Endothelial cell (in vitro differentiated cells): ENCODE results near the gene TMEM52. TPM values are rescaled to one million over a fixed set of nuclear protein-coding genes. Genes with fewer than 3 reads are reported as not detected.

Experiments used
- DNase-seq: peaks from one replicate; pipeline ENCODE4 v3.0.0; 2021; ENCODE audit warnings: low spot score
- H3K27ac Mint-ChIP-seq: one replicate; pipeline ENCODE4 v1.8.0; 2021; ENCODE audit warnings: mixed read lengths, inconsistent platforms; ENCODE audit not compliant: unreplicated experiment
- H3K27me3 Mint-ChIP-seq: one replicate; pipeline ENCODE4 v1.8.0; 2021; ENCODE audit warnings: mild to moderate bottlenecking, moderate library complexity, mixed read lengths, inconsistent platforms; ENCODE audit not compliant: unreplicated experiment
- H3K36me3 Mint-ChIP-seq: one replicate; pipeline ENCODE4 v1.8.0; 2021; ENCODE audit warnings: mild to moderate bottlenecking, low read depth, mixed read lengths, inconsistent platforms; ENCODE audit not compliant: unreplicated experiment
- H3K4me1 Mint-ChIP-seq: one replicate; pipeline ENCODE4 v1.8.0; 2021; ENCODE audit warnings: mild to moderate bottlenecking, mixed read lengths, inconsistent platforms; ENCODE audit not compliant: unreplicated experiment
- H3K4me3 Mint-ChIP-seq: one replicate; pipeline ENCODE4 v1.8.0; 2021; ENCODE audit warnings: mild to moderate bottlenecking, mixed read lengths, inconsistent platforms; ENCODE audit not compliant: unreplicated experiment
- H3K9me3 Mint-ChIP-seq: one replicate; pipeline ENCODE4 v1.8.0; 2021; ENCODE audit warnings: mixed read lengths, inconsistent platforms; ENCODE audit not compliant: unreplicated experiment
- total RNA-seq: library from RNA; stranded (reverse); fragmentation: NEBNext Ultra II Directional; extraction: Animal tissue kit (Norgen Biotek cat#: 25700); gene quantifications from one replicate; pipeline ENCODE4 v1.2.1, GENCODE V29; 2021; ENCODE audit not compliant: unreplicated experiment
- TF ChIP-seq, protein P1 (sequence below): fragments of 200-600 bp; sonication (generic); IDR thresholded peaks from one replicate; pipeline ENCODE4 v1.5.0; 2021; ENCODE audit warnings: antibody characterized with exemption; ENCODE audit not compliant: unreplicated experiment

Gene TMEM52
- total RNA-seq, 1 donor from 2014 or later: 0.92 TPM

DNA sequence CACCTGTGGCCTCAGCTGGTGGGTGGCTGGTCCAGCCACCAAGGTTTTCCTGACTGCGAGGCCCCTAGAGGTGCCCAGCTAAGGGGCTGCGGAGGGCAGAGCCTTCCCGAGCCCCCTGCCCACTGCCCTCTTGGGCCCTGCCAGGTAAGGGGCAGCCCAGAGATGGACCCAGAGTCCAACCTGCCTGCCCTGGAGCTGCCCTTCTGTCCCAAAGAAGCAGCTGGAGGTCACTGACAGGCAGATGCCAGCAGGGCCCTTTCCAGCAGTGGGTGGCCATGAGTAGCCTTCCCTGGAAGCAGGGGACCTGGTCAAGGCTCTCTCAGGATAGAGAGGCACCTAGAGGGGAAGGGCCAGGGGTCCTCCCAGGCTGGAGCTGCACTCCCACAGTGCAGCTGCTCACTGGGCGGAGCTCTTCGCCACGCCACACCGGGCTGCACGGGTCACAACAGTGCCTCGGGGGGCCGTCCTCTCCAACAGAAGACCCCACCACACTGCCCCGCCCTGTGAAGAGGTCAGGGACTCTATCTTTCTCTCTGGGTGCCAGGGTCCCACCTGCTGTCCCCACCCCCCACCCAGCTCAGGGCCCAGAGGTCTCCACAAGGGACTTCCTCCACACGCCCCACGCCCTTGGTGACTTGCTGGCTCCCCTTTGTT is 17.3 kb downstream of the TMEM52 start:
- TF ChIP-seq, protein P1, sequence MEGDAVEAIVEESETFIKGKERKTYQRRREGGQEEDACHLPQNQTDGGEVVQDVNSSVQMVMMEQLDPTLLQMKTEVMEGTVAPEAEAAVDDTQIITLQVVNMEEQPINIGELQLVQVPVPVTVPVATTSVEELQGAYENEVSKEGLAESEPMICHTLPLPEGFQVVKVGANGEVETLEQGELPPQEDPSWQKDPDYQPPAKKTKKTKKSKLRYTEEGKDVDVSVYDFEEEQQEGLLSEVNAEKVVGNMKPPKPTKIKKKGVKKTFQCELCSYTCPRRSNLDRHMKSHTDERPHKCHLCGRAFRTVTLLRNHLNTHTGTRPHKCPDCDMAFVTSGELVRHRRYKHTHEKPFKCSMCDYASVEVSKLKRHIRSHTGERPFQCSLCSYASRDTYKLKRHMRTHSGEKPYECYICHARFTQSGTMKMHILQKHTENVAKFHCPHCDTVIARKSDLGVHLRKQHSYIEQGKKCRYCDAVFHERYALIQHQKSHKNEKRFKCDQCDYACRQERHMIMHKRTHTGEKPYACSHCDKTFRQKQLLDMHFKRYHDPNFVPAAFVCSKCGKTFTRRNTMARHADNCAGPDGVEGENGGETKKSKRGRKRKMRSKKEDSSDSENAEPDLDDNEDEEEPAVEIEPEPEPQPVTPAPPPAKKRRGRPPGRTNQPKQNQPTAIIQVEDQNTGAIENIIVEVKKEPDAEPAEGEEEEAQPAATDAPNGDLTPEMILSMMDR: no peak
- H3K27ac Mint-ChIP-seq: no peak overlapping the region
- H3K4me3 Mint-ChIP-seq: no peak overlapping the region
- peaks cover 4% of the 10 kb centered on the region for H3K27me3 Mint-ChIP-seq
- H3K9me3 Mint-ChIP-seq: no peaks in the 10 kb centered on the region
- no peak for DNase-seq
- peaks cover 10% of the 10 kb centered on the region for H3K4me1 Mint-ChIP-seq
- H3K36me3 Mint-ChIP-seq: peaks cover 3% of the 10 kb centered on the region

DNA sequence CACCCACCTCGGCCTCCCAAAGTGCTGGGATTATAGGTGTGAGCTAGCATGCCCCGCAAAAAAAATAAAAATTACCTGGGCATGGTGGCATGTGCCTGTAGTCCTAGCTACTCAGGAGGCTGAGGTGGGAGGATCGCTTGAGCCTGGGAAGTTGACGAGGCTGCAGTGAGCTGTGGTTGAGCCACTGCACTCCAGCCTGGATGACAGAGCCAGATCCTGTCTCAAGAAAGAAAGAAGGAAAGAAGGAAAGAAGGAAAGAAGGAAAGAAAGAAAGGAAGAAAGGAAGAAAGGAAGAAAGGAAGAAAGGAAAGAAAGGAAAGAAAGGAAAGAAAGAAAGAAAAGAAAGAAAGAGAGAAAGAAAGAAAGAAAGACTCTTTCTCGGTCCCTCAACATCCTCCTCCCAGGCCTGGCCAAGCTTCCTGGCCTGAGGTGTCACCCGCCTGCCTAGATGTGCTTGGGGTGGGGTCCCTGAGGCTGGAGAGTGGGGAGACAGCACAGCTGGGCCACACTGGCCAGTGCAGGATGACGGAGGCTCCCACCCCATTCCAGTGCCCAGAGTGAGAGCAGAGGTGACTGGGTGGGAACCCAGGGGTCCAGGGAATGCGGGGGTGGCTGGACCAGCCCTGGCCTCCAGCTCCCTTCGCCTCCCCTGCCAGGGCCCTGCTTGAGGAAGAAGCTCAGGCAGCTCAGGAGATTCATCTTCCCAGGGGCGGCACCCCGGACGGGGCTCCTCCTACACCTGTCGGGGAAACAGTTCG is 18.0 kb downstream of the TMEM52 start:
- DNase-seq: no peak
- Mint-ChIP-seq H3K9me3 (no peaks in the 10 kb centered on the region), H3K27ac (no peak overlapping the region), H3K36me3 (peaks cover 1% of the 10 kb centered on the region), H3K27me3 (peaks cover under 1% of the 10 kb centered on the region), H3K4me3 (no peak overlapping the region), H3K4me1 (peaks cover 7% of the 10 kb centered on the region)
- TF ChIP-seq, protein P1: no peak

DNA sequence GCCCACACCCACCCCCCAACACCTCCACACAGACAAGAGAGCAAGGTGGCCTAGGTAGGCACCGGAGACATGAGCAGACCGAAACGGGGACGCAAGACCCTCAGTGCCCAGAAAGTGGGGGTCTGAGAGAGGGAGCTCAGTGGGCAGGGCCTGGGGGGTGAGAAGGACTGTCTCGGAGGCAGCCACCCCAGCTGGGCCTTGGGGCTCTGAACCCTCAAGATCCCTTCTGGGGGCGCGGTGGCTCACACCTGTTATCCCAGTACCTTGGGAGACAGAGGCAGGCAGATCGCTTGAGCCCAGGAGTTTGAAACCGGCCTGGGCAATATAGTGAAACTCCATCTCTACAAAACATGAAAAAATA is 19.1 kb downstream of the TMEM52 start:
- no peak overlapping the region for H3K27ac Mint-ChIP-seq
- H3K4me3 Mint-ChIP-seq: no peak overlapping the region
- H3K9me3 Mint-ChIP-seq: no peaks in the 10 kb centered on the region
- H3K27me3 Mint-ChIP-seq: no peaks in the 10 kb centered on the region
- TF ChIP-seq, protein P1: no peak
- H3K4me1 Mint-ChIP-seq: peaks cover 7% of the 10 kb centered on the region
- DNase-seq: no peak
- H3K36me3 Mint-ChIP-seq: no peaks in the 10 kb centered on the region

DNA sequence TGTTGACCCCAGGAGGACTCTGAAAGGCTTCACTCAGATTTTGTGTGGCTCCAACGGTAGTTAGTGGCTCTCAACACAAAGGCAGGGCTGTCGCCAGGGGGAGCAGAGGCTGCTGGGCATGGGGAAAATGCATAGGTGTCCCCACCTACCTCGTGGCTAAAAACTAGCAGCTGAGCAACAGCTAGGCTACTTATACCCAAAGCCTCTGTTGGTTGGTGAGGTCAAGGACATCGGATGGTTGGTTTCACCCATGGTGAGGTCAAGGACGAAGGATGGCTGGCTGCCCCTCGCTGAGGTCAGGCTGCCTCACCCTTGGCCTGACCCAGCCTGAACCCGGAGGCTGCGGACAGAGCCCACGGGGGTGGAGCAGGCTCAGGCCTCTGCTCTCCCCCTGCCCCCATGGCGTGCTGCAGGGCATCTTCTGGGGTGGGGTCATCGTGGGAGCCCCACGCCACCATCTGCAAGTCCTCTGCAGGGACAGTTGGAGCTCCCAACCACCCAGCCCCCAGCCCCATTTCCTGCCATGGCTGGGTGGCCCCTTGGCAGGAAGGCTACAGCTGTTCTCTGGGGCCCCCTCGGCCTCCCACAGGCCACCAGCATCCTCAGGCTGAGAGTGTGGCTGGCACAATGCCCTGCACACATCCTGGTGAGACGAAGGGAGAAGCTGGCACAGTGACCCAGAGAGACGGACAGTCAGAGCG is 19.7 kb downstream of the TMEM52 start:
- Mint-ChIP-seq H3K36me3 (no peaks in the 10 kb centered on the region), H3K27ac (no peak overlapping the region), H3K27me3 (peaks cover 3% of the 10 kb centered on the region), H3K4me1 (peaks cover 13% of the 10 kb centered on the region), H3K9me3 (no peaks in the 10 kb centered on the region), H3K4me3 (no peak overlapping the region)
- no peak for DNase-seq
- TF ChIP-seq, protein P1: no peak
